Liver (tissue), 9 donors: ENCODE results near the gene GMDS. TPM values are rescaled to one million over a fixed set of nuclear protein-coding genes. Genes with fewer than 3 reads are reported as not detected.

Source experiments
- DNase-seq: peaks from one replicate; pipeline ENCODE4 v3.0.0-alpha.2; 2017; ENCODE audit warnings: low spot score
- H3K27ac ChIP-seq, 2 donors: one replicate each; pipeline ENCODE4 v1.7.0; 2013; ENCODE audit warnings: inconsistent platforms in 2 of 2, low read length in 2 of 2, control low read depth in 1 of 2, low read depth in 1 of 2, mild to moderate bottlenecking in 1 of 2
- H3K27me3 ChIP-seq, 4 donors: one replicate each; pipeline versions ENCODE4 v1.6.1 to v1.7.0; 2013; ENCODE audit warnings: low read length in 3 of 4, inconsistent platforms in 1 of 4, mild to moderate bottlenecking in 1 of 4, moderate library complexity in 1 of 4; ENCODE audit not compliant: control insufficient read depth in 4 of 4, insufficient read depth in 4 of 4
- H3K36me3 ChIP-seq, 4 donors: one replicate each; pipeline versions ENCODE4 v1.6.1 to v1.7.0; 2013; ENCODE audit warnings: low read length in 3 of 4, mild to moderate bottlenecking in 3 of 4, low read depth in 1 of 4, moderate library complexity in 1 of 4; ENCODE audit not compliant: control insufficient read depth in 4 of 4, insufficient read depth in 3 of 4
- H3K4me1 ChIP-seq, 4 donors: one replicate each; pipeline versions ENCODE4 v1.6.1 to v1.7.0; 2013; ENCODE audit warnings: low read length in 3 of 4, mild to moderate bottlenecking in 3 of 4, moderate library complexity in 1 of 4; ENCODE audit not compliant: control insufficient read depth in 4 of 4, insufficient read depth in 4 of 4
- H3K4me3 ChIP-seq, 3 donors: one replicate each; pipeline versions ENCODE4 v1.6.1 to v1.7.0; 2013; ENCODE audit warnings: low read length in 3 of 3, control low read depth in 1 of 3, low read depth in 1 of 3, mild to moderate bottlenecking in 1 of 3
- H3K9ac ChIP-seq, 2 donors: one replicate each; pipeline ENCODE4 v1.7.0; 2013; ENCODE audit warnings: low read length in 2 of 2, mild to moderate bottlenecking in 2 of 2, moderate library complexity in 2 of 2, control low read depth in 1 of 2, low read depth in 1 of 2
- H3K9me3 ChIP-seq, 4 donors: one replicate each; pipeline versions ENCODE4 v1.6.1 to v1.7.0; 2013; ENCODE audit warnings: low read length in 3 of 4; ENCODE audit not compliant: control insufficient read depth in 4 of 4
- CTCF ChIP-seq: fragments of 150-350 bp; IDR thresholded peaks from 2 replicates; pipeline ENCODE4 v1.5.1; 2017; ENCODE audit warnings: improper control_type of control experiment, low read depth, low read length; ENCODE audit not compliant: missing input control
- FOXA1 ChIP-seq: IDR thresholded peaks from 2 replicates; pipeline ENCODE4 v1.6.1; 2016; ENCODE audit warnings: antibody characterized with exemption
- FOXA2 ChIP-seq: IDR thresholded peaks from 2 replicates; pipeline ENCODE4 v1.6.1; 2016; ENCODE audit warnings: antibody characterized with exemption
- GABPA ChIP-seq, 2 donors: IDR thresholded peaks in 1 of 2; conservative IDR thresholded peaks in 1 of 2; 2 replicates each; pipeline ENCODE4 v1.6.1; 2016; ENCODE audit warnings: antibody characterized with exemption in 2 of 2, mild to moderate bottlenecking in 1 of 2, moderate library complexity in 1 of 2
- HNF4A ChIP-seq, 2 donors: conservative IDR thresholded peaks; 2 replicates each; pipeline ENCODE4 v1.6.1; 2016; ENCODE audit warnings: antibody characterized with exemption in 2 of 2, mild to moderate bottlenecking in 2 of 2
- HNF4G ChIP-seq: IDR thresholded peaks from 2 replicates; pipeline ENCODE4 v1.6.1; 2016; ENCODE audit warnings: antibody characterized with exemption
- JUND ChIP-seq, 2 donors: IDR thresholded peaks; 2 replicates each; pipeline ENCODE4 v1.6.1; 2016; ENCODE audit warnings: antibody characterized with exemption in 2 of 2
- MAX ChIP-seq: IDR thresholded peaks from 2 replicates; pipeline ENCODE4 v1.6.1; 2016; ENCODE audit warnings: antibody characterized with exemption
- NR2F2 ChIP-seq: IDR thresholded peaks from 2 replicates; pipeline ENCODE4 v1.6.1; 2016; ENCODE audit warnings: antibody characterized with exemption
- RAD21 ChIP-seq, 2 donors: IDR thresholded peaks; 2 replicates each; pipeline ENCODE4 v1.6.1; 2016; ENCODE audit warnings: antibody characterized with exemption in 2 of 2, mild to moderate bottlenecking in 2 of 2
- REST ChIP-seq: IDR thresholded peaks from 2 replicates; pipeline ENCODE4 v1.6.1; 2016; ENCODE audit warnings: antibody characterized with exemption, mild to moderate bottlenecking
- RXRA ChIP-seq, 2 donors: IDR thresholded peaks; 2 replicates each; pipeline ENCODE4 v1.6.1; 2017 to 2018; ENCODE audit warnings: antibody characterized with exemption in 2 of 2, mild to moderate bottlenecking in 1 of 2
- SP1 ChIP-seq: IDR thresholded peaks from 2 replicates; pipeline ENCODE4 v1.6.1; 2018; ENCODE audit warnings: antibody characterized with exemption, mild to moderate bottlenecking
- TAF1 ChIP-seq: conservative IDR thresholded peaks from 2 replicates; pipeline ENCODE4 v1.6.1; 2016; ENCODE audit warnings: antibody characterized with exemption, mild to moderate bottlenecking
- YY1 ChIP-seq: IDR thresholded peaks from 2 replicates; pipeline ENCODE4 v1.6.1; 2016; ENCODE audit warnings: antibody characterized with exemption, mild to moderate bottlenecking
- ZBTB33 ChIP-seq: IDR thresholded peaks from 2 replicates; pipeline ENCODE4 v1.6.1; 2016; ENCODE audit warnings: antibody characterized with exemption
- WGBS: extraction: QIAGEN DNeasy Blood & Tissue Kit; methylation state at CpG from one replicate; pipeline ENCODE4 v1.1.7; 2013; 5-methylcytosine and 5-hydroxymethylcytosine counted together
- polyA plus RNA-seq, 2 donors: library from polyadenylated mRNA; stranded (reverse) in 1 of 2; unstranded in 1 of 2; fragments of 200-250 nt in 1 of 2; fragments of >200 nt in 1 of 2; fragmentation: Nextera tagmentation in 1 of 2; extraction: Ambion mirVana in 1 of 2; gene quantifications; one replicate each; pipeline versions ENCODE4 v1.2.1 to v1.2.3, GENCODE V29; 2013 to 2015
- total RNA-seq, 2 donors: library from RNA; depleted of rRNA; stranded (reverse); fragments of >200 nt; gene quantifications; one replicate each; pipeline ENCODE4 v1.2.3, GENCODE V29; 2014
- TF ChIP-seq, protein P1 (sequence below): IDR thresholded peaks from 2 replicates; pipeline ENCODE4 v1.6.1; 2016; ENCODE audit warnings: antibody characterized with exemption
- donor health status: healthy.
- donor health status: healthy.
- donor health status: healthy.
- donor health status: healthy.
- donor health status: healthy.

Gene GMDS
- total and polyA plus RNA-seq, 4 donors = 3.5 to 15.6 (median 13.0) TPM

DNA sequence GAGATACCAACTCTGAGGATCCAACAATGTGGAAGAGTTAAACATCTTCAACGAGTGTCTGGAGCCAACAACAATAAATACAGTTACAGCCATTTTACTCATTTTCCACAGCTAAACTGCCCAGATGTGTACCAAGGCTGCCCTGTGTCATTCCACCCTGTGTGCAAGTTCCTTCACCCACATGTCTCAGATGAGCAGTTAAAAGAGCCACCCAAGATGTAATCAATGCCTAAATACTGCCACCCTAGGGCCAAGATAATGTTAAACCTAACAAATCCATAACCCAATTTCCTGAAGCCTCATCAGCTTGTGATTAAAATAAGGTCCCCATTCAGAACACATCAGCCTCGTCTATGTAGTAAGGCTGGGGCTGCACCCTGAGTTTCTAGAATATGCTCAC is 59.9 kb downstream of the GMDS start:
- no peak for DNase-seq
- no peak for TF ChIP-seq FOXA2
- TF ChIP-seq HNF4A (conservative IDR thresholded peaks at IDR 0.05) = no peak
- no peak for TF ChIP-seq YY1
- TF ChIP-seq RXRA (IDR thresholded peaks at IDR 0.05) = no peak
- TF ChIP-seq, protein P1, sequence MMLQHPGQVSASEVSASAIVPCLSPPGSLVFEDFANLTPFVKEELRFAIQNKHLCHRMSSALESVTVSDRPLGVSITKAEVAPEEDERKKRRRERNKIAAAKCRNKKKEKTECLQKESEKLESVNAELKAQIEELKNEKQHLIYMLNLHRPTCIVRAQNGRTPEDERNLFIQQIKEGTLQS = no peak
- no peak for TF ChIP-seq CTCF
- no peak for TF ChIP-seq NR2F2
- no peak for TF ChIP-seq REST
- no peak for TF ChIP-seq HNF4G
- TF ChIP-seq MAX = no peak
- TF ChIP-seq TAF1 = no peak
- TF ChIP-seq JUND (IDR thresholded peaks at IDR 0.05) = no peak
- no peak for TF ChIP-seq SP1
- no peak for TF ChIP-seq FOXA1
- no peak for TF ChIP-seq GABPA (IDR thresholded peaks at IDR 0.05 in 1 of 2, conservative IDR thresholded peaks at IDR 0.05 in 1 of 2)
- TF ChIP-seq ZBTB33 = no peak
- no peak for TF ChIP-seq RAD21 (IDR thresholded peaks at IDR 0.05)
- Histone ChIP-seq H3K4me3 (no peak overlapping the region), H3K36me3 (no peaks in the 10 kb centered on the region), H3K9me3 (no peaks in the 10 kb centered on the region), H3K4me1 (no peaks in the 10 kb centered on the region), H3K9ac (no peak overlapping the region), H3K27ac (no peak overlapping the region), H3K27me3 (no peaks in the 10 kb centered on the region)
- WGBS = 88% methylated on average over 2 of the region's 2 CpGs
